HEK293T (cell line): ENCODE data around the gene ANO1.

Source experiments
- ARNT ChIP-seq: fragments of 450-650 bp; IDR thresholded peaks from 2 replicates; pipeline ENCODE4 v1.6.1; 2017; ENCODE audit warnings: mild to moderate bottlenecking
- BHLHE40 ChIP-seq: fragments of 450-650 bp; IDR thresholded peaks from 2 replicates; pipeline ENCODE4 v1.6.1; 2016; ENCODE audit warnings: mild to moderate bottlenecking, moderate library complexity, borderline replicate concordance
- FOXA1 ChIP-seq: fragments of 450-650 bp; IDR thresholded peaks from 2 replicates; pipeline ENCODE4 v1.6.1; 2016; ENCODE audit warnings: mild to moderate bottlenecking
- FOXK2 ChIP-seq: fragments of 450-650 bp; IDR thresholded peaks from 2 replicates; pipeline ENCODE4 v1.6.1; 2016; ENCODE audit warnings: mild to moderate bottlenecking
- FOXM1 ChIP-seq: fragments of 450-650 bp; IDR thresholded peaks from 2 replicates; pipeline ENCODE4 v1.6.1; 2017; ENCODE audit warnings: mild to moderate bottlenecking, borderline replicate concordance
- HDGF ChIP-seq: fragments of 450-650 bp; IDR thresholded peaks from 2 replicates; pipeline ENCODE4 v1.6.1; 2017; ENCODE audit warnings: antibody characterized with exemption, borderline replicate concordance
- L3MBTL2 ChIP-seq: fragments of 450-650 bp; conservative IDR thresholded peaks from 2 replicates; pipeline ENCODE4 v1.6.1; 2016; ENCODE audit warnings: mild to moderate bottlenecking
- LEF1 ChIP-seq: fragments of 450-650 bp; IDR thresholded peaks from 2 replicates; pipeline ENCODE4 v1.6.1; 2017; ENCODE audit warnings: mild to moderate bottlenecking, borderline replicate concordance
- NFRKB ChIP-seq: fragments of 450-650 bp; IDR thresholded peaks from 2 replicates; pipeline ENCODE4 v1.6.1; 2016; ENCODE audit warnings: mild to moderate bottlenecking, moderate library complexity
- SP1 ChIP-seq: fragments of 450-650 bp; IDR thresholded peaks from 2 replicates; pipeline ENCODE4 v1.6.1; 2017
- TARDBP ChIP-seq: fragments of 450-650 bp; IDR thresholded peaks from 2 replicates; pipeline ENCODE4 v1.6.1; 2016
- ZNF384 ChIP-seq: fragments of 450-650 bp; IDR thresholded peaks from 2 replicates; pipeline ENCODE4 v1.6.1; 2016
- TF ChIP-seq, protein P1 (sequence below): fragments of 450-650 bp; IDR thresholded peaks from 2 replicates; pipeline ENCODE4 v1.6.1; 2016

DNA sequence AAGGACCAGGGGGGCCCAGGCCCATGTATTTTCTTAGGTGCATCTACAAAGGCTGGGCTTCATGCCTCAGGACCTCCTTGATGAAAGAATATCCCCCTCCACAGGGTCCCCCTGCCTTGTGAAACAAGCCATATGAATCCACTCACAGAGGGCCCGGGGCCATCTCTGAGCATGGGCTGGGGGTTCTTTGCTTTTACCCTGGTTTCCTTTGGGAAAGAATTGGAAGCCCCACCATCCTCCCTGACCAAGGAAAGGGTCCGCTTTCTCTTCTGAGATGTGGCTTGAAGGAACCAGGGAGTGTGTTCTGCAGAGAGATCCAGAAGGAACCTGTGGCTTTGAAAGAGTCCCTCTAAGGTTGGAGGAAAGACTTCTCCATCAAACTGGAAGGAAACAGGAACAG is 9.2 kb upstream of the ANO1 start:
- TF ChIP-seq FOXA1, result no peak
- TF ChIP-seq L3MBTL2, result no peak
- no peak for TF ChIP-seq FOXM1
- TF ChIP-seq NFRKB, result no peak
- TF ChIP-seq, protein P1, sequence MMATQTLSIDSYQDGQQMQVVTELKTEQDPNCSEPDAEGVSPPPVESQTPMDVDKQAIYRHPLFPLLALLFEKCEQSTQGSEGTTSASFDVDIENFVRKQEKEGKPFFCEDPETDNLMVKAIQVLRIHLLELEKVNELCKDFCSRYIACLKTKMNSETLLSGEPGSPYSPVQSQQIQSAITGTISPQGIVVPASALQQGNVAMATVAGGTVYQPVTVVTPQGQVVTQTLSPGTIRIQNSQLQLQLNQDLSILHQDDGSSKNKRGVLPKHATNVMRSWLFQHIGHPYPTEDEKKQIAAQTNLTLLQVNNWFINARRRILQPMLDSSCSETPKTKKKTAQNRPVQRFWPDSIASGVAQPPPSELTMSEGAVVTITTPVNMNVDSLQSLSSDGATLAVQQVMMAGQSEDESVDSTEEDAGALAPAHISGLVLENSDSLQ, result no peak
- TF ChIP-seq LEF1, result no peak
- TF ChIP-seq BHLHE40, result no peak
- TF ChIP-seq TARDBP, result no peak
- TF ChIP-seq ARNT, result no peak
- TF ChIP-seq SP1, result no peak
- TF ChIP-seq HDGF, result no peak
- TF ChIP-seq ZNF384, result no peak
- TF ChIP-seq FOXK2, result no peak
